HG03575 (cell line): Measurements from ENCODE around the gene FGFRL1.
"Not testable (repeated sequence)": the region's sequence is repeated elsewhere in the genome, so short reads cannot be mapped to it uniquely, and the experiment has no call there.

Experiments
- ATAC-seq: cut with Tn5 transposase; IDR thresholded peaks from one replicate; pipeline ENCODE4 v1.9.1; 2021; ENCODE audit not compliant: unreplicated experiment, insufficient number of reproducible peaks, low FRiP score; ENCODE audit errors: extremely low read depth

FGFRL1 gene

GRCh38 chr4:990746-991367, 20.6 kb upstream of the FGFRL1 start:
- no peak for ATAC-seq

DNA sequence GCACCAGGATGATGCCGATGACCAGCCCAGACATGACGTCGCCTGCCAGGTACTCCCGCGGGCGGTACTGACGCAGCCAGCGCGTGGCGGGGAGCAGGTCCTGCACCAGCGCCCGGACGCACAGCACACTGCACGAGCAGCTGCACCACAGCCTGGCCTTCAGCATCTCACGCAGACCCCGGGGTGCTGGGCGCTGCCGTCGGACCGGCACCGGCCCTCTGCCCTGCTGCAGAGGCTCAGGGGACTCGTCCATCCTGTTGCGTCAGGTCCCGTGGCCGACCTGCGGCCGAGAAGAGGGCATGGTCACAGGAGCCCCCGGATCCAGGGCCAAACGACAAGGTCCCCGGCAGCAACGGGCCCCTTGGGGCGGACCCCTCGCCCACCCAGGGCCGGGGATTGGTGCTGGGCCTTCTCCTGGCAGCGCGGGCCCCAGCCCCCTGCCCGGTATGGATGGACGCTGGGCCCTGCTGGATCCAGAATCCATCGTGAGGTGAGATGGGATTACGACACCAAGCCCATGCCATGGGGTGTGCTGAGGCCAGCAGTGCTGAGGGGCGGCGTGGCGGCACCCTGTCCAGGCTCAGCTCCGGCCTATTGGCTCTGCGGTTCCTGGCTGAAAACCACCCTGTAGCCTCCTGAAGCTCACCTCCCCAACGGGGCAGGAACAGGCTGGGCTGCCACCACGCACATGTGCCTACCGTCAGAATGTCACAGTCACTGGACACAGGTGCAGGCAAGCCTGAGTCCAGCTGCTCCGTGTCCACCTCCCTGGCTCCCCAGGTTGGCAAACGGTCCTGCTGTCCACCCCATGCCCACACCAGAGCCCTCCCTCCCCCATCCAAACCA, 19.8 kb upstream of the FGFRL1 start:
- ATAC-seq = no peak

- no peak for ATAC-seq
Observed at GRCh38 chr4:992297-993110, 18.9 kb upstream of the FGFRL1 start.

GRCh38 chr4:993111-994029, 18.1 kb upstream of the FGFRL1 start, which contains the start of gene SLC26A1:
Gene SLC26A1, minus strand, starts transcription at chr4:993404. Its CDS starts 1,701 bp downstream, at chr4:991703.
- no peak for ATAC-seq

- ATAC-seq = no peak
Observed at GRCh38 chr4:995311-996026, 16.0 kb upstream of the FGFRL1 start.

DNA sequence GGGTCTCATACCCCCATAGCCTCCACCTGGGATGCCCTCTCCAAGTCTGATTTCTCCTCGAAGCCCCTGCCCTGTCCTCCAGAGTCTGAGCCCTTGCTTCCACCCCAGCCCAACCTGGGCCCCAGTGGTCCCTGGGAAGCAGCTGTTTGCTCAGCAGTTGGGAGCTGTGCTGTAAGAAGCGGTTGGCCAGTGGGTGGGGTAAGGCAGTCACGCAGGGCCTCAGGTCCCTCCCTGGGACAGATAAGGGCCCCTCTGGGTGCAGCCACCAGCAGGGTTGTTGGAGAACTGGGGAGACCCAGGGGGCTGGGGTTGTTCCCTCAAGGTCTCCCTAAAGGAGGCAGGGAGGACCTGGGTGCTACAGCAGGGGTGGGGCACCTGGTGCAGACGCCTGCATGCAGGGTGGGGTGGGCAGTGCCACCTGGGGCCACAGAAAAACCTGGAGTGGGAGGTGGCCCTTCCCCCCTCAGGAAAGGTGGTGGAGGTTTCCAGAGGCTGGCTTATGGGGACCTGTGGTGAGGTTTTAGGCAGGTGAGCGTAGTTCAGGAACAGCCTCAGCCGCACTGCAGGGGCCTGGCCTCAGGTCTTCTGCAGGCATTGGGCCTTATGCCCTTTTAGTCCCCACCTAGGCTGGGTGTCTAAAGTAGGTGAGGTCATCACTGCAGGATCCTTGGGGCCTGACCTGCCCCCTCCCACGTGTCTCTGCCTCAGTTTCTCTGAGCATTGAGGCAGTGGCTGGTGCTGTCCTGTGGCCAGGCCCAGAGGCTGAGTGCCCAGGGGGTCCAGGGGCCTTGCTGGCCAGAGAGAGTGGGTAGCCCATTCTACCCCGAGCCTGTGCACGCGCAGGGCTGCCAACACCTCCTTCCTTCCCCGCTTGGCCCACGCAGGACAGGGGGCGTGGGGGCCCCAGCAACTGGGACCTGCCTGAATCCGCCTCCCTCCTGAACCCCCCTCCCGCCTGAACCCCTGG, 15.1 kb upstream of the FGFRL1 start:
- ATAC-seq = no peak

GRCh38 chr4:996997-997374, 14.4 kb upstream of the FGFRL1 start:
- ATAC-seq = no peak

DNA sequence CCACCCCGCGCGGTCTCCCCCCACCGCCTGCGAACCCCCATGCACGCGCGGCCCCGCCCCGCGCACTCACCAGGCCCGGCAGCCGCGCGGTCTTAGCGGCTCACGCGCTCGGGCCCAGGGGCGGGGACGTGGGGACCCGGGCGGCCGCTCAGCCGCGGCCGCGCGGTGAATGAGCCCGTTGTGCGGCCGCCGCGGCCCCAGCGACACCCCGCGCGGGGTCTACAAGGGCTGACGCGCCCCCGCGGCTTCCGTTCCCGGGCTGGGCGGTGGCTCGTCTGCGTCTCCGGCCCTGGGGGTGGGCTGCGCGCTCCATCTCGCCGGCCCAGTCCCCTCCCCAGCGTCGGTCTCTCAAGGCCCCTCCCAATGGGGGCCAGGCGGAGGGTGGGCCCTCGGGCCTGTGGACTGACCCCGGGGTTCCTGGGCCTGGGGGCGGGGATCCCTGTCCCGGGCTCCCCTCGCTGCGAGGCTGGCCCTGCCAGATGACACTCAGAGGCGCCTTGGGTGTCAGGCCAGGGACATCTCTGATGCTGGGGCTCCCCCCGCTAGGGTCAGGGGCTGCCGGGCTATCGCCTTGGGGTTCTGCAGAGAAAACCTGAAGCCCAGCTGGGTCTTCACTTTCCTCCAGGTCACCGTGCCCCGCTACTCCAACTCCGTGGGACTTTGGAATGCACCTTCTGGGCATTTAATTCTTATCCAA, 13.9 kb upstream of the FGFRL1 start:
- ATAC-seq = no peak

- no peak for ATAC-seq
Observed at GRCh38 chr4:998096-998691, 13.2 kb upstream of the FGFRL1 start.

GRCh38 chr4:999240-999863, 12.1 kb upstream of the FGFRL1 start:
- ATAC-seq = not testable (repeated sequence)

DNA sequence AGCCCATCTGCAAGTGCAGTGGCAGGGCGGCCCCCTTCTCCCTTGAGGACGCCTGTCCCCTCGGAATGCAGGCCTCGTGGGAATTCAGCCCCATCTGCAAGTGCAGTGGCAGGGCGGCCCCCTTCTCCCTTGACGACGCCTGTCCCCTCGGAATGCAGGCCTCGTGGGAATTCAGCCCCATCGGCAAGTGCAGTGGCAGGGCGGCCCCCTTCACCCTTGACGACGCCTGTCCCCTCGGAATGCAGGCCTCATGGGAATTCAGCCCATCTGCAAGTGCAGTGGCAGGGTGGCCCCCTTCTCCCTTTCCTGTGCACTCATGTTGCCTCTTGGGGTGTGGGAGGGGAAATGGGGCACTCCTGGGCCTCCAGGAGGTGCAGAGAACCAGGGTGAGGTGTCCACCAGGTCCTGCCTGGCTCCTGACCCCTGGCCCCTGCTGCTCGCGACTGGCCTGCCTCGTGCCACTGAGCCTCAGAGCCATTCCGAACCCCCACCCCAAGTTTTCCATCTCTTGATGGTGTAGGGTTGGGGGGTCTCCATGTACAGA, 11.5 kb upstream of the FGFRL1 start:
- ATAC-seq = no peak

DNA sequence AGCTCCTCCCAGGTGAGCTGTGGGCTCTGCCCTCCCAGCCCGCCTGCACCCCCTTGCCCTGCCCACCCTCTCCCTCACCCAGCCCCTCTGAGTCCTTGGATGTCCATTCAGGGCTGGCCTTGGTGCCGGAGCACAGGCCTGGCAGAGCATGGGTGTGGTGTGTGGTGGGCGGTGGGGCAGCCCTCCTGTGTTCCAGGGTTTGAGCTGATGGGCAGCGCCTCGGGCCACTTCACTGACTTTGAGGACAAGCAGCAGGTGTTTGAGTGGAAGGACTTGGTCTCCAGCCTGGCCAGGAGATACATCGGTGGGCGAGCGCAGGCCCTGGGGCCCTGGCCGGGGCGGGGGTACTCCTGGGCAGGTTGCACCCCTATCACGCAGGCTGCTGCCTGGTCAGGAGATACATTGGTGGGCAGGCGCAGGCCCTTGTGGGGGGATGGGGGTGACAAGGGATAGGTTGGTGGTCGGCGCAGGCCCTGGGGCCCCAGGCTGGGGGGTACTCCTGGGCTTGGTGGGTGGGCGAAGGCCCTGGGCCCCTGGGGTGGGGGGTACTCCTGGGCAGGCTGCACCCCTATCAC, 10.7 kb upstream of the FGFRL1 start:
- ATAC-seq = no peak

DNA sequence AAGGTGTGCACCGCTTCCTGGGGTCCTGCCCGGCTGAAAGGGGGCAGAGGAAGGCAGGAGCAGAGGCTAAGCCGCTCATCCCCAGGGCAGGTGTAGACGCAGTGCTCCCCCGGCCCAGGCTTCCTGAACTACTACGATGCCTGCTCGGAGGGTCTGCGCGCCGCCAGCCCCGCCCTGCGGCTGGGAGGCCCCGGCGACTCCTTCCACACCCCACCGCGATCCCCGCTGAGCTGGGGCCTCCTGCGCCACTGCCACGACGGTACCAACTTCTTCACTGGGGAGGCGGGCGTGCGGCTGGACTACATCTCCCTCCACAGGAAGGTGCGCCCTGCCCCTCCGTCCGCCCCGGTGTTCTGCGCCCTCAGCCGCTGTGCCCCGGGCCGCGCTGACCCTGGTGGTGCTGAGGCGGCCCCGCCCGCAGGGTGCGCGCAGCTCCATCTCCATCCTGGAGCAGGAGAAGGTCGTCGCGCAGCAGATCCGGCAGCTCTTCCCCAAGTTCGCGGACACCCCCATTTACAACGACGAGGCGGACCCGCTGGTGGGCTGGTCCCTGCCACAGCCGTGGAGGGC, 9.8 kb upstream of the FGFRL1 start:
- ATAC-seq = no peak

- ATAC-seq = no peak
Observed at GRCh38 chr4:1002131-1002630, 9.2 kb upstream of the FGFRL1 start.
